ENCODE measurements around the gene KAT5. TPM values are rescaled to one million over a fixed set of nuclear protein-coding genes. Genes with fewer than 3 reads are reported as not detected.

KAT5 gene
- total RNA-seq, 2 donors from 2014 or later = 74.8 to 107 TPM

DNA sequence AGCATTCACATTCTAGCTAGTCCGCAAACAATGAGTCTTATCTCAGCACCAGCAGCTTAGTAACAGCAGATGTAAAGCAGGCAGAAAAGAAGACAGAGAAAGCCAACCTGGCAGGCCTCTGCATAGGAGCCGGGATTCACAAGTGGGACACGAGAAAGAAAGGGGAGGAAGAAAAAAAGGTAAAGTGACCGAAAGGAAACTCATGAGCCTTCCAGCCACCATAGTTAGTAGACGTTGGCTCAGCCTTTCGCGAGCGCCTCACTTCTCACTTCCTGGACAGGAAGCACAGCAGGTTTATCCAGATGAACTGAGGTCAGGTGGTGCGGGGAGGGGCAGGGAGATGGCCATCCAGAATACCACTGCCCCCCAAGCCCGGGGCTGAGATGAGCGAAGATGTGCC, 19.7 kb upstream of the KAT5 start:
- peaks cover 7% of the 10 kb centered on the region for H3K4me1 ChIP-seq (replicated peaks)
- TF ChIP-seq CTCF (IDR thresholded peaks at IDR 0.05) (no peak), POLR2AphosphoS5 (IDR thresholded peaks at IDR 0.05) (peak; percentile 41), POLR2A (IDR thresholded peaks at IDR 0.05) (no peak)
- H3K27ac ChIP-seq = no peak overlapping the region
- DNase-seq (ENCODE audit: low spot score) = peak; percentile 24
- H3K4me3 ChIP-seq = no peak overlapping the region
- no peaks in the 10 kb centered on the region for H3K27me3 ChIP-seq (replicated peaks; ENCODE audit: insufficient read depth)
- H3K9me3 ChIP-seq = no peaks in the 10 kb centered on the region
- no peaks in the 10 kb centered on the region for H3K36me3 ChIP-seq
- intact Hi-C loops (cut with DNase I) = no loop called here
- 56% methylated on average over 11 of the region's 11 CpGs for WGBS

GRCh38 chr11:65695459-65696241, 16.4 kb upstream of the KAT5 start:
- peak; percentile 81 for DNase-seq (ENCODE audit: low spot score)
- Histone ChIP-seq H3K4me3 (no peak overlapping the region), H3K9me3 (no peaks in the 10 kb centered on the region), H3K36me3 (no peaks in the 10 kb centered on the region), H3K4me1 (replicated peaks) (peaks cover 7% of the 10 kb centered on the region), H3K27me3 (replicated peaks; ENCODE audit: insufficient read depth) (no peaks in the 10 kb centered on the region), H3K27ac (no peak overlapping the region)
- peak; percentile 84 for TF ChIP-seq POLR2AphosphoS5 (IDR thresholded peaks at IDR 0.05)
- TF ChIP-seq POLR2A (IDR thresholded peaks at IDR 0.05) = no peak
- intact Hi-C loops (cut with DNase I) = no loop called here
- 43% methylated on average over 12 of the region's 12 CpGs for WGBS

- no peaks in the 10 kb centered on the region for H3K9me3 ChIP-seq
- no peak overlapping the region for H3K4me3 ChIP-seq
- H3K4me1 ChIP-seq (replicated peaks) = peaks cover 7% of the 10 kb centered on the region
- no peak for TF ChIP-seq CTCF (IDR thresholded peaks at IDR 0.05)
- no peak for TF ChIP-seq POLR2AphosphoS5 (IDR thresholded peaks at IDR 0.05)
- no peak for TF ChIP-seq POLR2A (IDR thresholded peaks at IDR 0.05)
- no peaks in the 10 kb centered on the region for H3K27me3 ChIP-seq (replicated peaks; ENCODE audit: insufficient read depth)
- no peak overlapping the region for H3K27ac ChIP-seq
- intact Hi-C loops (cut with DNase I) = no loop called here
- no peaks in the 10 kb centered on the region for H3K36me3 ChIP-seq
- DNase-seq (ENCODE audit: low spot score) = no peak
- WGBS = 94% methylated on average over 5 of the region's 5 CpGs
These were observed 15.1 kb upstream of the KAT5 start for GRCh38 chr11:65696802-65697552.

GRCh38 chr11:65698205-65698604, 13.8 kb upstream of the KAT5 start:
- no peaks in the 10 kb centered on the region for H3K9me3 ChIP-seq
- no peak overlapping the region for H3K4me3 ChIP-seq
- no peak for DNase-seq (ENCODE audit: low spot score)
- H3K4me1 ChIP-seq (replicated peaks) = peaks cover 7% of the 10 kb centered on the region
- H3K27ac ChIP-seq = no peak overlapping the region
- no peak for TF ChIP-seq CTCF (IDR thresholded peaks at IDR 0.05)
- TF ChIP-seq POLR2AphosphoS5 (IDR thresholded peaks at IDR 0.05) = no peak
- no peak for TF ChIP-seq POLR2A (IDR thresholded peaks at IDR 0.05)
- intact Hi-C loops (cut with DNase I) = no loop called here
- WGBS = 42% methylated on average over 8 of the region's 8 CpGs
- H3K27me3 ChIP-seq (replicated peaks; ENCODE audit: insufficient read depth) = no peaks in the 10 kb centered on the region
- no peaks in the 10 kb centered on the region for H3K36me3 ChIP-seq

- WGBS = 80% methylated on average over 7 of the region's 7 CpGs
- peaks cover 7% of the 10 kb centered on the region for H3K4me1 ChIP-seq (replicated peaks)
- DNase-seq (ENCODE audit: low spot score) = no peak
- H3K27ac ChIP-seq = no peak overlapping the region
- H3K4me3 ChIP-seq = no peak overlapping the region
- no peaks in the 10 kb centered on the region for H3K36me3 ChIP-seq
- intact Hi-C loops (cut with DNase I) = no loop called here
- TF ChIP-seq POLR2AphosphoS5 (IDR thresholded peaks at IDR 0.05) = no peak
- TF ChIP-seq POLR2A (IDR thresholded peaks at IDR 0.05) = no peak
- no peak for TF ChIP-seq CTCF (IDR thresholded peaks at IDR 0.05)
- no peaks in the 10 kb centered on the region for H3K27me3 ChIP-seq (replicated peaks; ENCODE audit: insufficient read depth)
- no peaks in the 10 kb centered on the region for H3K9me3 ChIP-seq
These were observed 12.7 kb upstream of the KAT5 start for GRCh38 chr11:65699306-65699705.

All from prostate gland (tissue), 2 donors.